ENCODE results near the gene APOD.

DNA sequence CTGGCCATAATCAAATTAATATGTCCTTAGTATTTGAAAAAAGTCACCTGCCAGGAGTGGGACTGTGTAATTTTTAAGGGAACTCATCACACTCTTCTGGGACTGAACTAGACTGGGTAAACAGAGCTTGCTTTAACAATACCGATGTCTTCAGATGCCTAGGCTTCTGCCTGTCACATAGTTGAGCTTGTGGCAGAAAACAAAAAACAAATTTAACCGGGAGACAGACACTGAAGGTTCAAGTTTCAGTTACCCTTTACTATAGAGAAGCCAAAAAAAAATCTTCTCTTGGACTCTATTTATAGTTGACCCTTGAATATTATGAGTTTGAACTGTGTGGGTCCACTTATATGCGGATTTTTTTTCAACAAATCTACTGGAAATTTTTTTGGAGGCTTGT lies 51.4 kb downstream of the APOD start:
- TF ChIP-seq CTCF (IDR thresholded peaks at IDR 0.05) (no peak), SIN3A (IDR thresholded peaks at IDR 0.05; ENCODE audit: borderline replicate concordance, insufficient read depth, low read depth, low read length) (no peak)

All from Panc1 (cell line).